MM.1S (cell line): ENCODE results near the gene ARMC9.

Experiments used
- DNase-seq: peaks from one replicate; pipeline ENCODE4 v3.0.0-alpha.2; 2015
- H2AFZ ChIP-seq: fragments of 300-600 bp; sonication (generic); 2 replicates; pipeline ENCODE4 v1.6.0; 2016; ENCODE audit warnings: antibody characterized with exemption, low read length
- H3F3A ChIP-seq: fragments of 300-600 bp; sonication (generic); 2 replicates; pipeline ENCODE4 v1.6.1; 2016; ENCODE audit warnings: mild to moderate bottlenecking, antibody characterized with exemption, low read length, moderate library complexity, mixed read lengths; ENCODE audit not compliant: insufficient read depth
- H3K27ac ChIP-seq: fragments of 300-600 bp; sonication (generic); 2 replicates; pipeline ENCODE4 v1.5.1; 2016; ENCODE audit warnings: mild to moderate bottlenecking, low read length
- H3K27me3 ChIP-seq: fragments of 300-600 bp; sonication (generic); replicated peaks from 2 replicates; pipeline ENCODE4 v1.6.0; 2016; ENCODE audit warnings: low read length; ENCODE audit not compliant: insufficient read depth
- H3K36me3 ChIP-seq: fragments of 300-600 bp; sonication (generic); replicated peaks from 2 replicates; pipeline ENCODE4 v1.6.1; 2016; ENCODE audit warnings: mild to moderate bottlenecking, low read length, mixed read lengths; ENCODE audit not compliant: insufficient read depth
- H3K4me1 ChIP-seq: fragments of 300-600 bp; sonication (generic); 2 replicates; pipeline ENCODE4 v1.6.1; 2016; ENCODE audit warnings: low read length, mixed read lengths
- H3K4me2 ChIP-seq: fragments of 300-600 bp; sonication (generic); 2 replicates; pipeline ENCODE4 v1.6.0; 2016; ENCODE audit warnings: low read depth, low read length
- H3K4me3 ChIP-seq: fragments of 300-600 bp; sonication (generic); 2 replicates; pipeline ENCODE4 v1.5.1; 2016; ENCODE audit warnings: low read length, mixed read lengths
- H3K79me2 ChIP-seq: fragments of 300-600 bp; sonication (generic); 2 replicates; pipeline ENCODE4 v1.6.1; 2016; ENCODE audit warnings: mixed run types, low read length, mixed read lengths
- H3K9ac ChIP-seq: fragments of 300-600 bp; sonication (generic); 2 replicates; pipeline ENCODE4 v1.6.1; 2016; ENCODE audit warnings: low read length, mixed read lengths
- H3K9me2 ChIP-seq: fragments of 300-600 bp; sonication (generic); replicated peaks from 2 replicates; pipeline ENCODE4 v1.6.1; 2016; ENCODE audit warnings: mild to moderate bottlenecking, low read length, mixed read lengths; ENCODE audit not compliant: insufficient read depth
- H3K9me3 ChIP-seq: fragments of 300-600 bp; sonication (generic); replicated peaks from 2 replicates; pipeline ENCODE4 v1.6.1; 2016; ENCODE audit warnings: mild to moderate bottlenecking, low read length, mixed read lengths; ENCODE audit not compliant: insufficient read depth
- H4K20me1 ChIP-seq: fragments of 300-600 bp; sonication (generic); 2 replicates; pipeline ENCODE4 v1.6.1; 2016; ENCODE audit warnings: mild to moderate bottlenecking, low read length, moderate library complexity, mixed read lengths; ENCODE audit not compliant: insufficient read depth
- EZH2 ChIP-seq: fragments of 300-600 bp; sonication (generic); optimal IDR thresholded peaks from 2 replicates; pipeline ENCODE3; 2017; ENCODE audit warnings: low read depth, mild to moderate bottlenecking, antibody characterized with exemption, low read length, mixed read lengths
- EZH2phosphoT487 ChIP-seq: fragments of 300-600 bp; sonication (generic); IDR thresholded peaks from 2 replicates; pipeline ENCODE4 v1.6.1; 2018; ENCODE audit warnings: antibody characterized with exemption, low read length
- TF ChIP-seq, protein P1 (sequence below): fragments of 300-600 bp; sonication (generic); IDR thresholded peaks from 2 replicates; pipeline ENCODE4 v1.5.1; 2016; ENCODE audit warnings: antibody characterized with exemption, low read length, mixed read lengths

ARMC9 gene

DNA sequence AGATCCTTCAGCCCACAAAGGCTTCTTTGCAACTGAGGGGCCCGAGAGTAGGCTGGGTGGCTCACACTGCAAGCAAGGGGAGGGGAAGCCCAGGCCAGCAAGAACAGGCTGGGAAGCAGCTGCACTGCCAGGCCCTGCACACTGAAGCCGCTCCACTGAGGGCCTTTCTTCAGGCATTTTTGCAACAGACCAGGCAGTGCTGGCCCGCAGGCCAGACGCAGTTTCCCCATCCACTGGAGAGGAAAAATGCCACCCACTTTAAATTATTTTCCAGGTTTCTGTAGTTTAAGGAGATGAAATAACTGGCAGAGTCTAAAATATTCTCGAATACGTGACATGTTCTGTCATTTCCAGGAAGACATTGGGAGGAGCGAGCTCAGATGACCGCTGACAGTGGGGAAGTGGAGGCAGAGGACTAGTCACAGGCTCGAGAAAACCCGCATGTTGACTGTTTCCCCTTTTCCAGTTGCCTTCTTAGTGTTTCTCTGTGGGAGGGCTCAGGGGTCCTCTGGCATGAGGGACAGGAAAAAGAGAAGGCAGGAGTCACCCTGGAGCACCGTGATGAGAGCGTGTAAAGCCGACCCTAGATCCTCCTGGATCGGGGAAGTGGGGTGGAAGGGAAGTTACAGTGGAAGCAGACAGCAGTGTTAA, 143.8 kb downstream of the ARMC9 start:
- no peak for DNase-seq
- H3K4me2 ChIP-seq, result no peak overlapping the region

DNA sequence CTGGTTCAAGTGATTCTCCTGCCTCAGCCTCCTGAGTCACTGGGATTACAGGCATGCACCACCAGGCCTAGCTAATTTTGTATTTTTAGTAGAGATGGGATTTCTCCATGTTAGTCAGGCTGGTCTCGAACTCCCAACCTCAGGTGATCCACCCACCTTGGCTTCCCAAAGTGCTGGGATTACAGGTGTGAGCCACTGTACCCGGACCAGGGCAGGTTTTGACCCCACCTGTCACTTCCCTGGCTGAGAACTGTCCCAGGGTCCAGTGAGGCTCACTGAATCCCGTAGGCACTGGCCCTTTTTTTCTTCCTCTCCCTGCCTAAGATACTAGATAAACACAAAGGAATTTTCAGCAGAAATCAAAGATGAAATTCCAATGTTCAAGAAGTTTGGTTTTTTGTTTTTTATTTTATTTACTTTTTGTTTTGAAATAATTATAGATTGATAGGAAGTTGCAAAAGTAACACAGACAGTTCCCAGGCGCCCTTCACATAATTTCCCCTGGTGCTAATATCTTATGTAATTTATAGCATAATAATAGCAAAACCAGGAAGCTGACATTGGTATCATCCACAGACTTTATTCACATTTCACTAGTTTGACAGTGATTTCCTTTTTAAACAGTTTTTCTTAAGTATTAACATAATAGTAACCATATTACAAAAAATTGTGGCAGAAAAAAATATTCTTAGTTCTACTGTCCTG, 144.7 kb downstream of the ARMC9 start:
- Histone ChIP-seq H3K27me3 (no peaks in the 10 kb centered on the region), H3K36me3 (no peaks in the 10 kb centered on the region), H3F3A (no peaks in the 10 kb centered on the region), H2AFZ (no peak overlapping the region), H3K9me2 (no peaks in the 10 kb centered on the region), H3K79me2 (no peaks in the 10 kb centered on the region), H3K27ac (no peak overlapping the region), H3K9me3 (no peaks in the 10 kb centered on the region), H3K4me2 (no peak overlapping the region), H3K9ac (no peak overlapping the region), H4K20me1 (no peaks in the 10 kb centered on the region), H3K4me3 (no peak overlapping the region), H3K4me1 (no peaks in the 10 kb centered on the region)
- no peak for DNase-seq
- TF ChIP-seq EZH2, result no peak
- TF ChIP-seq, protein P1, sequence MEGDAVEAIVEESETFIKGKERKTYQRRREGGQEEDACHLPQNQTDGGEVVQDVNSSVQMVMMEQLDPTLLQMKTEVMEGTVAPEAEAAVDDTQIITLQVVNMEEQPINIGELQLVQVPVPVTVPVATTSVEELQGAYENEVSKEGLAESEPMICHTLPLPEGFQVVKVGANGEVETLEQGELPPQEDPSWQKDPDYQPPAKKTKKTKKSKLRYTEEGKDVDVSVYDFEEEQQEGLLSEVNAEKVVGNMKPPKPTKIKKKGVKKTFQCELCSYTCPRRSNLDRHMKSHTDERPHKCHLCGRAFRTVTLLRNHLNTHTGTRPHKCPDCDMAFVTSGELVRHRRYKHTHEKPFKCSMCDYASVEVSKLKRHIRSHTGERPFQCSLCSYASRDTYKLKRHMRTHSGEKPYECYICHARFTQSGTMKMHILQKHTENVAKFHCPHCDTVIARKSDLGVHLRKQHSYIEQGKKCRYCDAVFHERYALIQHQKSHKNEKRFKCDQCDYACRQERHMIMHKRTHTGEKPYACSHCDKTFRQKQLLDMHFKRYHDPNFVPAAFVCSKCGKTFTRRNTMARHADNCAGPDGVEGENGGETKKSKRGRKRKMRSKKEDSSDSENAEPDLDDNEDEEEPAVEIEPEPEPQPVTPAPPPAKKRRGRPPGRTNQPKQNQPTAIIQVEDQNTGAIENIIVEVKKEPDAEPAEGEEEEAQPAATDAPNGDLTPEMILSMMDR, result no peak
- no peak for TF ChIP-seq EZH2phosphoT487

More for the DNA sequence above, 143.8 kb downstream of the ARMC9 start:
- no peaks in the 10 kb centered on the region for H4K20me1 ChIP-seq
- no peak overlapping the region for H3K9ac ChIP-seq
- H3K36me3 ChIP-seq, result no peaks in the 10 kb centered on the region
- no peak overlapping the region for H3K27ac ChIP-seq
- no peak overlapping the region for H3K4me3 ChIP-seq
- H3K27me3 ChIP-seq, result no peaks in the 10 kb centered on the region
- TF ChIP-seq EZH2, result no peak
- TF ChIP-seq EZH2phosphoT487, result no peak
- TF ChIP-seq, protein P1, result no peak
- H3K9me3 ChIP-seq, result no peaks in the 10 kb centered on the region
- H3K79me2 ChIP-seq, result no peaks in the 10 kb centered on the region
- H3F3A ChIP-seq, result no peaks in the 10 kb centered on the region
- H3K9me2 ChIP-seq, result no peaks in the 10 kb centered on the region
- no peaks in the 10 kb centered on the region for H3K4me1 ChIP-seq
- H2AFZ ChIP-seq, result no peak overlapping the region

DNA sequence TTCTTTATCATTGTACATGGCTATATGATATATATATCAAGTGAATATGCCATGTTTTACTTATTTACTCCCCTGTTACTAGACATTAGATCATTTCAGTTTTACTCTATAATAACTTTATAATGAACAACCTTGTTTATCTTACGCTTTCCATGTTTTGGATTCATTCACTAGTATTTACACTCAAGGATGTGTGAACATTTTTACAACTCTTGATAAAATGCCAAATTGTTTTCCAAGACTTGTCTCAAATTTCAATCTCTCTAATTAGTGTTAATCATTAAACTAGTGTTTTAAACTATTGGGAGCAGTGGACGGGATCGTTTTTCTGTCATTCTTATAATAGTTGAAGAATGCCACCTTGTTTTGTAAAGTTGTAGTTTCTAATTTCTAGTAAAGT, 145.6 kb downstream of the ARMC9 start:
- no peak for DNase-seq
- H3K36me3 ChIP-seq, result no peaks in the 10 kb centered on the region
- H3K9ac ChIP-seq, result no peak overlapping the region
- no peaks in the 10 kb centered on the region for H3K79me2 ChIP-seq
- TF ChIP-seq EZH2phosphoT487 (no peak), EZH2 (no peak)
- TF ChIP-seq, protein P1, result no peak
- no peaks in the 10 kb centered on the region for H3K9me3 ChIP-seq
- no peaks in the 10 kb centered on the region for H3K27me3 ChIP-seq
- H3K4me2 ChIP-seq, result no peak overlapping the region
- no peaks in the 10 kb centered on the region for H4K20me1 ChIP-seq
- H3K4me3 ChIP-seq, result no peak overlapping the region
- no peaks in the 10 kb centered on the region for H3F3A ChIP-seq
- no peaks in the 10 kb centered on the region for H3K4me1 ChIP-seq
- H3K27ac ChIP-seq, result no peak overlapping the region
- H2AFZ ChIP-seq, result no peak overlapping the region
- no peaks in the 10 kb centered on the region for H3K9me2 ChIP-seq
